OCI-LY7 (cell line): ENCODE data around the gene MLPH. TPM values are rescaled to one million over a fixed set of nuclear protein-coding genes. Genes with fewer than 3 reads are reported as not detected.

Experiments used
- BruUV-seq: library from RNA; stranded (reverse); fragments of 400-500 nt; replicated peaks from 2 replicates; lab custom pipeline; 2021; lab: Mats Ljungman, UMichigan
- CTCF ChIA-PET: fragments of 300-600 bp; sonication (Branson Sonifier 250); formaldehyde crosslinking; loops from one replicate; lab custom pipeline; 2022; ENCODE audit warnings: antibody characterized with exemption; ENCODE audit not compliant: unreplicated experiment; lab: Charles Lee
- POLR2A ChIA-PET: fragments of 300-600 bp; sonication (Branson Sonifier 250); formaldehyde crosslinking; loops from one replicate; lab custom pipeline; 2022; ENCODE audit warnings: antibody characterized with exemption; lab: Charles Lee
- DNase-seq: peaks from one replicate; pipeline ENCODE4 v3.0.0-alpha.2; 2015; ENCODE audit warnings: low spot score
- H2AFZ ChIP-seq: fragments of 200-600 bp; sonication (generic), shearing (Covaris generic); 2 replicates; pipeline ENCODE4 v1.6.1; 2014; ENCODE audit warnings: mild to moderate bottlenecking, antibody characterized with exemption, low read length, moderate library complexity
- H3K27ac ChIP-seq: fragments of 200-600 bp; sonication (generic); 2 replicates; pipeline ENCODE4 v1.5.1; 2014; ENCODE audit warnings: mixed run types, low read depth, mild to moderate bottlenecking, moderate library complexity, low read length, inconsistent platforms; ENCODE audit not compliant: poor library complexity, severe bottlenecking
- H3K36me3 ChIP-seq: fragments of 200-600 bp; sonication (generic); 2 replicates; pipeline ENCODE4 v1.6.1; 2014; ENCODE audit warnings: mild to moderate bottlenecking, antibody characterized with exemption, low read length, moderate library complexity, mixed read lengths; ENCODE audit not compliant: insufficient read depth
- H3K4me1 ChIP-seq: fragments of 200-600 bp; sonication (generic); 2 replicates; pipeline ENCODE4 v1.5.1; 2014; ENCODE audit warnings: mild to moderate bottlenecking, low read length; ENCODE audit not compliant: insufficient read depth, poor library complexity, severe bottlenecking
- H3K4me2 ChIP-seq: fragments of 200-600 bp; sonication (generic); 2 replicates; pipeline ENCODE4 v1.6.1; 2014; ENCODE audit warnings: mild to moderate bottlenecking, low read length
- H3K4me3 ChIP-seq: fragments of 200-600 bp; sonication (generic); 2 replicates; pipeline ENCODE4 v1.5.1; 2014; ENCODE audit warnings: mild to moderate bottlenecking, low read depth, low read length; ENCODE audit not compliant: poor library complexity, severe bottlenecking
- H3K79me2 ChIP-seq: fragments of 200-600 bp; sonication (generic); 2 replicates; pipeline ENCODE4 v1.6.1; 2016; ENCODE audit warnings: low read depth, mild to moderate bottlenecking, low read length, moderate library complexity, mixed read lengths; ENCODE audit not compliant: insufficient read depth
- H3K9me2 ChIP-seq: fragments of 200-600 bp; sonication (generic); 2 replicates; pipeline ENCODE4 v1.6.1; 2016; ENCODE audit warnings: mild to moderate bottlenecking, low read length, mixed read lengths; ENCODE audit not compliant: insufficient read depth
- H3K9me3 ChIP-seq: fragments of 200-600 bp; sonication (generic); 2 replicates; pipeline ENCODE4 v1.6.1; 2014; ENCODE audit warnings: mild to moderate bottlenecking, mixed run types, low read length, mixed read lengths
- H4K20me1 ChIP-seq: fragments of 200-600 bp; sonication (generic); 2 replicates; pipeline ENCODE4 v1.6.1; 2014; ENCODE audit warnings: mild to moderate bottlenecking, antibody characterized with exemption, low read length, moderate library complexity, mixed read lengths; ENCODE audit not compliant: insufficient read depth
- CTCF ChIP-seq: fragments of 200-600 bp; sonication (generic); conservative IDR thresholded peaks from 2 replicates; pipeline ENCODE4 v1.5.1; 2014; ENCODE audit warnings: mild to moderate bottlenecking, antibody characterized with exemption, low read length, moderate library complexity, mixed read lengths
- EZH2phosphoT487 ChIP-seq: fragments of 200-600 bp; sonication (generic); IDR thresholded peaks from 2 replicates; pipeline ENCODE4 v1.6.1; 2018; ENCODE audit warnings: low read depth, borderline replicate concordance, mild to moderate bottlenecking, mixed run types, antibody characterized with exemption, low read length, moderate library complexity, mixed read lengths
- intact Hi-C: fragments of 100-400 bp; cut with micrococcal nuclease; formaldehyde crosslinking; loops from one replicate; pipeline ENCODE4 v1.10.0; 2022; ENCODE audit not compliant: unreplicated experiment
- total RNA-seq, 2 experiments: library from RNA; depleted of rRNA in 1 of 2; stranded (reverse); fragments of >200 nt in 1 of 2; shearing (Covaris generic) in 1 of 2; gene quantifications; 2 replicates each; pipeline ENCODE4 v1.2.3, GENCODE V29; 2014 to 2022

The MLPH gene
- total RNA-seq, 2 experiments from 2014 or later, result not detected

GRCh38 chr2:237539681-237540080 lies 52.6 kb downstream of the MLPH start:
- no peak for DNase-seq
- intact Hi-C loops, result no loop called here
- POLR2A ChIA-PET, result no interaction called here
- H2AFZ ChIP-seq, result no peak overlapping the region
- H3K4me1 ChIP-seq, result no peaks in the 10 kb centered on the region
- H3K9me2 ChIP-seq, result no peaks in the 10 kb centered on the region
- BruUV-seq, result no TSS peak
- CTCF ChIA-PET, result no interaction called here
- no peak for TF ChIP-seq EZH2phosphoT487
- TF ChIP-seq CTCF, result no peak
- H3K9me3 ChIP-seq, result no peaks in the 10 kb centered on the region
- no peaks in the 10 kb centered on the region for H3K36me3 ChIP-seq
- no peak overlapping the region for H3K4me3 ChIP-seq
- H4K20me1 ChIP-seq, result no peaks in the 10 kb centered on the region
- no peaks in the 10 kb centered on the region for H3K79me2 ChIP-seq
- H3K4me2 ChIP-seq, result no peak overlapping the region
- H3K27ac ChIP-seq, result no peak overlapping the region

- no peaks in the 10 kb centered on the region for H3K79me2 ChIP-seq
- H3K36me3 ChIP-seq, result no peaks in the 10 kb centered on the region
- POLR2A ChIA-PET, result no interaction called here
- no peak for TF ChIP-seq EZH2phosphoT487
- TF ChIP-seq CTCF, result no peak
- CTCF ChIA-PET, result no interaction called here
- no peak for DNase-seq
- H2AFZ ChIP-seq, result no peak overlapping the region
- no peaks in the 10 kb centered on the region for H3K9me2 ChIP-seq
- no TSS peak for BruUV-seq
- no peak overlapping the region for H3K27ac ChIP-seq
- intact Hi-C loops, result no loop called here
- H3K4me1 ChIP-seq, result no peaks in the 10 kb centered on the region
- H3K4me2 ChIP-seq, result no peak overlapping the region
- H4K20me1 ChIP-seq, result no peaks in the 10 kb centered on the region
- H3K9me3 ChIP-seq, result no peaks in the 10 kb centered on the region
- no peak overlapping the region for H3K4me3 ChIP-seq
Measured at GRCh38 chr2:237540223-237540775, 53.2 kb downstream of the MLPH start.

GRCh38 chr2:237540823-237541222 lies 53.8 kb downstream of the MLPH start:
- H2AFZ ChIP-seq, result no peak overlapping the region
- H3K27ac ChIP-seq, result no peak overlapping the region
- intact Hi-C loops, result no loop called here
- no peaks in the 10 kb centered on the region for H3K4me1 ChIP-seq
- no TSS peak for BruUV-seq
- no peaks in the 10 kb centered on the region for H4K20me1 ChIP-seq
- TF ChIP-seq EZH2phosphoT487 (no peak), CTCF (no peak)
- ChIA-PET POLR2A (no interaction called here), CTCF (no interaction called here)
- no peak overlapping the region for H3K4me2 ChIP-seq
- no peak overlapping the region for H3K4me3 ChIP-seq
- no peaks in the 10 kb centered on the region for H3K9me3 ChIP-seq
- H3K9me2 ChIP-seq, result no peaks in the 10 kb centered on the region
- DNase-seq, result no peak
- no peaks in the 10 kb centered on the region for H3K79me2 ChIP-seq
- no peaks in the 10 kb centered on the region for H3K36me3 ChIP-seq
